Tibial nerve (tissue), 4 donors: ENCODE measurements around the gene MRPL19. TPM values are rescaled to one million over a fixed set of nuclear protein-coding genes. Genes with fewer than 3 reads are reported as not detected.

Source experiments
- DNase-seq, 2 donors: peaks; one replicate each; pipeline ENCODE4 v3.0.0-alpha.2; 2019; ENCODE audit warnings: low spot score in 2 of 2
- H3K27ac ChIP-seq, 4 donors: fragments of 200-600 bp; sonication (generic) in 3 of 4; one replicate each; pipeline ENCODE4 v1.5.1; 2017 to 2019; ENCODE audit warnings: mild to moderate bottlenecking in 1 of 4
- H3K27me3 ChIP-seq, 2 donors: fragments of 200-600 bp; sonication (generic) in 1 of 2; one replicate each; pipeline versions ENCODE4 v1.5.1 to v1.6.0; 2017 to 2019
- H3K36me3 ChIP-seq, 3 donors: fragments of 200-600 bp; sonication (generic); one replicate each; pipeline ENCODE4 v1.5.1; 2018 to 2019
- H3K4me1 ChIP-seq, 4 donors: fragments of 200-600 bp; sonication (generic) in 3 of 4; one replicate each; pipeline ENCODE4 v1.5.1; 2017 to 2019
- H3K4me3 ChIP-seq, 4 donors: fragments of 200-600 bp; sonication (generic) in 3 of 4; one replicate each; pipeline ENCODE4 v1.5.1; 2017 to 2019; ENCODE audit warnings: mild to moderate bottlenecking in 1 of 4, moderate library complexity in 1 of 4
- H3K9me3 ChIP-seq, 4 donors: fragments of 200-600 bp; sonication (generic) in 3 of 4; one replicate each; pipeline ENCODE4 v1.5.1; 2017 to 2019
- CTCF ChIP-seq, 5 experiments: fragments of 200-600 bp in 3 of 5; fragments of 450-650 bp in 2 of 5; sonication (generic) in 3 of 5; IDR thresholded peaks; one replicate each; pipeline ENCODE4 v1.5.1; 2016 to 2019; ENCODE audit warnings: antibody characterized with exemption in 5 of 5, mild to moderate bottlenecking in 3 of 5, moderate library complexity in 2 of 5
- EP300 ChIP-seq, 2 donors: sonication (generic); formaldehyde crosslinking; IDR thresholded peaks; one replicate each; pipeline ENCODE4 v1.6.1; 2017; ENCODE audit warnings: antibody characterized with exemption in 2 of 2, mild to moderate bottlenecking in 1 of 2
- POLR2A ChIP-seq, 2 donors: fragments of 450-650 bp; IDR thresholded peaks; one replicate each; pipeline ENCODE4 v1.6.1; 2017; ENCODE audit warnings: antibody characterized with exemption in 2 of 2, mild to moderate bottlenecking in 2 of 2, moderate library complexity in 2 of 2
- WGBS, 2 donors: methylation state at CpG; one replicate each; pipeline ENCODE4 v1.1.5; 2018; 5-methylcytosine and 5-hydroxymethylcytosine counted together
- total RNA-seq, 4 donors: library from RNA; depleted of rRNA; stranded (reverse); fragments of >200 nt; gene quantifications; one replicate each; pipeline ENCODE4 v1.1.0, GENCODE V29; 2016

The MRPL19 gene
- total RNA-seq, 4 donors from 2014 or later, result 27.9 to 52.9 (median 34.9) TPM

GRCh38 chr2:75606761-75607399 is 39.7 kb upstream of the MRPL19 start:
- H3K36me3 ChIP-seq, result no peaks in the 10 kb centered on the region
- no peak for DNase-seq
- no peak overlapping the region for H3K4me3 ChIP-seq
- H3K27me3 ChIP-seq, result peaks cover 0 to 2% of the 10 kb centered on the region in 2 donors
- H3K27ac ChIP-seq, result peak overlapping the region in 1 of 4 donors; percentile 31
- no peaks in the 10 kb centered on the region for H3K9me3 ChIP-seq
- TF ChIP-seq CTCF (IDR thresholded peaks at IDR 0.05) (no peak), EP300 (IDR thresholded peaks at IDR 0.05) (no peak), POLR2A (IDR thresholded peaks at IDR 0.05) (no peak)
- WGBS, 2 donors, result 76 to 78% methylated on average over 8 of the region's 8 CpGs
- H3K4me1 ChIP-seq, result peaks cover 0 to 13% (median 0%) of the 10 kb centered on the region in 4 donors

- H3K9me3 ChIP-seq, result no peaks in the 10 kb centered on the region
- DNase-seq, result no peak
- H3K27me3 ChIP-seq, result peaks cover 0 to 2% of the 10 kb centered on the region in 2 donors
- 90 to 96% methylated on average over 3 of the region's 3 CpGs for WGBS, 2 donors
- no peak overlapping the region for H3K27ac ChIP-seq
- no peak for TF ChIP-seq EP300 (IDR thresholded peaks at IDR 0.05)
- no peaks in the 10 kb centered on the region for H3K36me3 ChIP-seq
- no peak overlapping the region for H3K4me3 ChIP-seq
- H3K4me1 ChIP-seq, result peaks cover 0 to 13% (median 0%) of the 10 kb centered on the region in 4 donors
Observed at GRCh38 chr2:75607400-75607798, 39.2 kb upstream of the MRPL19 start.

GRCh38 chr2:75607988-75608683 is 38.4 kb upstream of the MRPL19 start:
- TF ChIP-seq EP300 (IDR thresholded peaks at IDR 0.05), result no peak
- TF ChIP-seq CTCF (IDR thresholded peaks at IDR 0.05), result no peak
- TF ChIP-seq POLR2A (IDR thresholded peaks at IDR 0.05), result no peak
- H3K27me3 ChIP-seq, result peaks cover 0 to 2% of the 10 kb centered on the region in 2 donors

GRCh38 chr2:75608684-75609333 is 37.8 kb upstream of the MRPL19 start:
- Histone ChIP-seq H3K9me3 (no peaks in the 10 kb centered on the region), H3K4me1 (peaks cover 0 to 13% (median 0%) of the 10 kb centered on the region in 4 donors), H3K36me3 (no peaks in the 10 kb centered on the region), H3K4me3 (peak overlapping the region in 2 of 4 donors; percentile 15 to 30), H3K27ac (peak overlapping the region in 2 of 4 donors; percentile 37 to 57), H3K27me3 (peaks cover 0 to 2% of the 10 kb centered on the region in 2 donors)
- DNase-seq, result peak; percentile 31 to 42
- 7 to 11% methylated on average over 16 to 25 of the region's 25 CpGs for WGBS, 2 donors
- peak; percentile 76 to 85 (median 82) for TF ChIP-seq CTCF (IDR thresholded peaks at IDR 0.05)
- no peak for TF ChIP-seq POLR2A (IDR thresholded peaks at IDR 0.05)

More at GRCh38 chr2:75607988-75608683, 38.4 kb upstream of the MRPL19 start:
- no peaks in the 10 kb centered on the region for H3K36me3 ChIP-seq
- peak overlapping the region in 2 of 4 donors; percentile 37 to 57 for H3K27ac ChIP-seq
- WGBS, 2 donors, result 57 to 59% methylated on average over 7 of the region's 7 CpGs
- H3K4me1 ChIP-seq, result peaks cover 0 to 13% (median 0%) of the 10 kb centered on the region in 4 donors
- no peak for DNase-seq
- H3K9me3 ChIP-seq, result no peaks in the 10 kb centered on the region
- H3K4me3 ChIP-seq, result no peak overlapping the region

GRCh38 chr2:75609334-75609689 is 37.3 kb upstream of the MRPL19 start:
- Histone ChIP-seq H3K27me3 (peaks cover 0 to 2% of the 10 kb centered on the region in 2 donors), H3K4me1 (peaks cover 0 to 13% (median 0%) of the 10 kb centered on the region in 4 donors), H3K4me3 (no peak overlapping the region), H3K27ac (no peak overlapping the region), H3K36me3 (no peaks in the 10 kb centered on the region), H3K9me3 (no peaks in the 10 kb centered on the region)
- DNase-seq, result no peak
- WGBS, 2 donors, result 59 to 66% methylated on average over 5 of the region's 5 CpGs
- TF ChIP-seq CTCF (IDR thresholded peaks at IDR 0.05) (no peak), EP300 (IDR thresholded peaks at IDR 0.05) (no peak), POLR2A (IDR thresholded peaks at IDR 0.05) (no peak)
